GM21526 (cell line): ENCODE results near the gene RGCC.

Experiments
- ATAC-seq: cut with Tn5 transposase; IDR thresholded peaks from one replicate; pipeline ENCODE4 v1.9.1; 2021; ENCODE audit warnings: moderate library complexity; ENCODE audit not compliant: unreplicated experiment, low FRiP score

RGCC gene

GRCh38 chr13:41513600-41513999, 56.2 kb downstream of the RGCC start:
- ATAC-seq, result no peak

- no peak for ATAC-seq
Observed at GRCh38 chr13:41514853-41515395, 57.6 kb downstream of the RGCC start.

- no peak for ATAC-seq
Observed at GRCh38 chr13:41515491-41516139, 58.3 kb downstream of the RGCC start.

GRCh38 chr13:41516166-41516565, 58.8 kb downstream of the RGCC start:
- no peak for ATAC-seq

- no peak for ATAC-seq
Observed at GRCh38 chr13:41516760-41517159, 59.4 kb downstream of the RGCC start.

- ATAC-seq, result no peak
Observed at GRCh38 chr13:41520016-41520659, 62.8 kb downstream of the RGCC start.
